ENCODE data around the gene FEZF1. TPM values are rescaled to one million over a fixed set of nuclear protein-coding genes. Genes with fewer than 3 reads are reported as not detected.
"Not testable (repeated sequence)": the region's sequence is repeated elsewhere in the genome, so short reads cannot be mapped to it uniquely, and the experiment has no call there.

The FEZF1 gene
- total and polyA plus RNA-seq, 11 donors = 0.16 to 0.20 TPM; not detected in 9

DNA sequence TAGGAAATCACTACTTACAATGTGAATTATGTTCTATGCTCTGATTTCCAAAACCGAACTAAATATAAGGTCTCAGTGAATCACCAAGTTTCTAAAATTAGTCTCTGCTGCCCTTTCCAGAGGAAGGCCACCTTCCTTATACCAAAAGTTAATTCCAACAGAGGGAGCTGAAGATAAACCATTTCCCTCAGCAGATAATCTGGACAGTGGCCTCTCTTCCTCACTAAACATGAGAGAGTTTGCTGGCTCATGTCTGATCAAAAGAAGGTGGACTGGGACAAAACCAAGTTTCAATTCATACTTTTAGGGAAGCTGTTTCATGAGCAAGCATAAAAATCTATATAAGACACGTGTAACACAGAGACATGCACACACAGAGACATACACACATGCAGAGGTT lies 6.4 kb downstream of the FEZF1 start:
- Histone ChIP-seq H3K27ac (no peak overlapping the region), H3K4me1 (peaks cover 0 to 14% (median 6%) of the 10 kb centered on the region in 12 donors), H3K4me3 (no peak overlapping the region), H3K36me3 (no peaks in the 10 kb centered on the region), H3K27me3 (peaks cover 32 to 92% (median 63%) of the 10 kb centered on the region in 9 donors), H3K9me3 (no peaks in the 10 kb centered on the region)
- TF ChIP-seq, protein P1, sequence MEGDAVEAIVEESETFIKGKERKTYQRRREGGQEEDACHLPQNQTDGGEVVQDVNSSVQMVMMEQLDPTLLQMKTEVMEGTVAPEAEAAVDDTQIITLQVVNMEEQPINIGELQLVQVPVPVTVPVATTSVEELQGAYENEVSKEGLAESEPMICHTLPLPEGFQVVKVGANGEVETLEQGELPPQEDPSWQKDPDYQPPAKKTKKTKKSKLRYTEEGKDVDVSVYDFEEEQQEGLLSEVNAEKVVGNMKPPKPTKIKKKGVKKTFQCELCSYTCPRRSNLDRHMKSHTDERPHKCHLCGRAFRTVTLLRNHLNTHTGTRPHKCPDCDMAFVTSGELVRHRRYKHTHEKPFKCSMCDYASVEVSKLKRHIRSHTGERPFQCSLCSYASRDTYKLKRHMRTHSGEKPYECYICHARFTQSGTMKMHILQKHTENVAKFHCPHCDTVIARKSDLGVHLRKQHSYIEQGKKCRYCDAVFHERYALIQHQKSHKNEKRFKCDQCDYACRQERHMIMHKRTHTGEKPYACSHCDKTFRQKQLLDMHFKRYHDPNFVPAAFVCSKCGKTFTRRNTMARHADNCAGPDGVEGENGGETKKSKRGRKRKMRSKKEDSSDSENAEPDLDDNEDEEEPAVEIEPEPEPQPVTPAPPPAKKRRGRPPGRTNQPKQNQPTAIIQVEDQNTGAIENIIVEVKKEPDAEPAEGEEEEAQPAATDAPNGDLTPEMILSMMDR (IDR thresholded peaks at IDR 0.05) = no peak
- TF ChIP-seq POLR2A (IDR thresholded peaks at IDR 0.05) = no peak
- intact Hi-C loops (cut with DNase I) = no loop called here
- DNase-seq (no peak), ATAC-seq (no peak)
- 40 to 51% (median 45%) methylated on average over 2 of the region's 2 CpGs for WGBS, 4 donors

DNA sequence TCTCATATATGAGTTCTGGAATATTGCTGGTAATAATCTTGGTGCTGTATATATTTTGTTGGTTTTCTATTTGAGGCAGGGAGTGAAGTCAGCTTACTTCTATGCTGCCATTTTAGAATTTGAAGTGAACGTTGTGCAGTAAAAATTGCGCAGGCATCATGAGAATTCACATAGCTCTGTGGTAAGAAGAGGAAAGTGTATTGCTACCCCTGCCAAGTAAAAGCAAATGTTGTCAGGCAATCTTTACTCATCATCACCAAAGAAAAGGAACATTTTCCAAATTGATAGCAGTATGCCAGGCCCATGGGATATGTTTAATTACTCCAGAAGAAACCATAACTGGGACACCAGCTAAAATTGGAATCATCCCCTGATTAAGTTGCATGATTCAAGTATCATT lies 13.4 kb downstream of the FEZF1 start:
- no peak for ATAC-seq
- intact Hi-C loops (cut with DNase I) = no loop called here
- 79 to 93% (median 86%) methylated on average over 2 of the region's 2 CpGs for WGBS, 4 donors
- no peak for DNase-seq
- Histone ChIP-seq H3K27me3 (peaks cover 0 to 44% (median 0%) of the 10 kb centered on the region in 9 donors), H3K4me1 (no peaks in the 10 kb centered on the region), H3K27ac (no peak overlapping the region), H3K36me3 (no peaks in the 10 kb centered on the region), H3K9me3 (peaks cover 0 to 28% (median 5%) of the 10 kb centered on the region in 12 donors), H3K4me3 (no peak overlapping the region)
- TF ChIP-seq, protein P1 (IDR thresholded peaks at IDR 0.05) = no peak
- TF ChIP-seq POLR2A (IDR thresholded peaks at IDR 0.05) = no peak

DNA sequence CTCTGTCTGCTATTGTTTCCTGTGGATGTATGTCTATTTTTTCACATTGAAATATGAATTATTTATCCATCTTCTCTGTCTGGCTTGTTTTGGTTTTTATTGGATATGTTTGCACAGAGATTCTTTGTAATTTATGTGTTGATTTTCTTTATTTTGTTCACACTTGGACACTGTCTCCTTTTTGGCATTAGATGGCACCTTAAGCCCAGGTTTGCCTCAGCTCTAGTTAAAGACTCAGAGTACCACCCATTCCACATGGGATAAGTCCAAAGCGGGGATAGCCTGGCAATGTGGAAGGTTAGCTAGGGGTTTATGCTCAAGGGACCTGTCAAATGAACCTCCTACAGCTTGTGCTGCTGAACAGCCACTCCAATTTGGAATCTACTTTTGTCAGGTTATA lies 14.1 kb downstream of the FEZF1 start:
- Histone ChIP-seq H3K4me3 (no peak overlapping the region), H3K27me3 (peaks cover 0 to 37% (median 0%) of the 10 kb centered on the region in 9 donors), H3K36me3 (no peaks in the 10 kb centered on the region), H3K27ac (no peak overlapping the region), H3K9me3 (peaks cover 0 to 28% (median 5%) of the 10 kb centered on the region in 12 donors), H3K4me1 (no peaks in the 10 kb centered on the region)
- DNase-seq (no peak), ATAC-seq (no peak)
- TF ChIP-seq, protein P1 (IDR thresholded peaks at IDR 0.05) = no peak
- TF ChIP-seq POLR2A (IDR thresholded peaks at IDR 0.05) = no peak
- WGBS, 4 donors = 84 to 87% (median 86%) methylated on average over 1 of the region's 1 CpG
- intact Hi-C loops (cut with DNase I) = no loop called here

DNA sequence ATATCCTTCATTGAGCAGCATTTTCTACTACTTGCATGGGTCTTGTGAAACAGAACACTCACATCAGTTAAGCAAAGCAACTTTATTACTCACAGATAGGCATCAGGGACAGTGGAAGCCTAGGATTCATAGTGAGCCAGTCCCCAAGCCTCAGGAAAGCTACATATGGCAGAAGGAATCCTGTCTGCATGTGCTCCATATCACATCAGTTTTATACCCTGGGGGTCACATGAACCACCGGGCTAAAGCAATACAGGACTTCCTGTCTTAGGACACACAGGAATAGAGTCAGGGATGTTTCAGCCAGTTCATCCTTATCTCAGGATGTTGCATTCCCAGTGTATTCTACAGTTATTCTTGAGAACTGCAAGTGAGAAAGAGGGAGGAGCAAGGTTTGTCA lies 15.1 kb downstream of the FEZF1 start:
- intact Hi-C loops (cut with DNase I) = no loop called here
- peaks cover 0 to 27% (median 0%) of the 10 kb centered on the region in 9 donors for H3K27me3 ChIP-seq
- no peak overlapping the region for H3K4me3 ChIP-seq
- DNase-seq (no peak), ATAC-seq (no peak)
- H3K27ac ChIP-seq = no peak overlapping the region
- TF ChIP-seq, protein P1 (IDR thresholded peaks at IDR 0.05) = no peak
- TF ChIP-seq POLR2A (IDR thresholded peaks at IDR 0.05) = no peak
- H3K4me1 ChIP-seq = no peaks in the 10 kb centered on the region
- H3K9me3 ChIP-seq = peaks cover 0 to 28% (median 5%) of the 10 kb centered on the region in 12 donors
- 35 to 75% (median 45%) methylated on average over 1 of the region's 1 CpG for WGBS, 4 donors
- H3K36me3 ChIP-seq = no peaks in the 10 kb centered on the region

DNA sequence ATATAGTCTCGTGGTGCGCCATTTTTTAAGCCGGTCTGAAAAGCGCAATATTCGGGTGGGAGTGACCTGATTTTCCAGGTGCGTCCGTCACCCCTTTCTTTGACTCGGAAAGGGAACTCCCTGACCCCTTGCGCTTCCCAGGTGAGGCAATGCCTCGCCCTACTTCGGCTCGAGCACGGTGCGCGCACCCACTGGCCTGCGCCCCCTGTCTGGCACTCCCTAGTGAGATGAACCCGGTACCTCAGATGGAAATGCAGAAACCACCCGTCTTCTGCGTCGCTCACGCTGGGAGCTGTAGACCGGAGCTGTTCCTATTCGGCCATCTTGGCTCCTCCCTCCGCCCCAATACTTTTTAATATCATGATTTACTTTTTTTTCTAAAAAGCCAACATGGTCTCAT lies 19.9 kb downstream of the FEZF1 start:
- H3K27me3 ChIP-seq; DNase-seq; H3K9me3 ChIP-seq; intact Hi-C loops (cut with DNase I); ATAC-seq; H3K4me3 ChIP-seq; H3K27ac ChIP-seq; H3K4me1 ChIP-seq; H3K36me3 ChIP-seq: not testable (repeated sequence)
- WGBS, 4 donors = 88 to 91% (median 89%) methylated on average over 15 to 19 of the region's 24 CpGs
